Smooth muscle cell (in vitro differentiated cells): ENCODE results near the gene DGAT2. TPM values are rescaled to one million over a fixed set of nuclear protein-coding genes. Genes with fewer than 3 reads are reported as not detected.

Experiments used
- DNase-seq: peaks from one replicate; lab custom pipeline; 2025; ENCODE audit not compliant: unreplicated experiment; lab: John Stamatoyannopoulos, UW
- H2AFZ ChIP-seq: fragments of 200-600 bp; sonication (generic); 2 replicates; pipeline ENCODE4 v1.6.0; 2016; ENCODE audit warnings: antibody characterized with exemption, low read depth, mild to moderate bottlenecking
- H3F3A ChIP-seq: fragments of 200-600 bp; sonication (generic); 2 replicates; pipeline ENCODE4 v1.6.0; 2017; ENCODE audit warnings: antibody characterized with exemption, low read depth
- H3K27ac ChIP-seq: fragments of 200-600 bp; sonication (generic); 2 replicates; pipeline ENCODE4 v1.5.1; 2016; ENCODE audit warnings: low read depth, mild to moderate bottlenecking
- H3K27me3 ChIP-seq: fragments of 200-600 bp; sonication (generic); 2 replicates; pipeline ENCODE4 v1.6.1; 2016; ENCODE audit warnings: low read depth, mild to moderate bottlenecking
- H3K36me3 ChIP-seq: fragments of 200-600 bp; sonication (generic); 2 replicates; pipeline ENCODE4 v1.5.1; 2016; ENCODE audit warnings: low read depth
- H3K4me1 ChIP-seq: fragments of 200-600 bp; sonication (generic); 2 replicates; pipeline ENCODE4 v1.5.1; 2016; ENCODE audit warnings: low read depth
- H3K4me2 ChIP-seq: fragments of 200-600 bp; sonication (generic); 2 replicates; pipeline ENCODE4 v1.6.0; 2016; ENCODE audit warnings: mild to moderate bottlenecking
- H3K4me3 ChIP-seq: fragments of 200-600 bp; sonication (generic); 2 replicates; pipeline ENCODE4 v1.5.1; 2016; ENCODE audit warnings: mild to moderate bottlenecking
- H3K79me2 ChIP-seq: fragments of 200-600 bp; sonication (generic); 2 replicates; pipeline ENCODE4 v1.6.0; 2016; ENCODE audit warnings: low read depth, mild to moderate bottlenecking
- H3K9ac ChIP-seq: fragments of 200-600 bp; sonication (generic); 2 replicates; pipeline ENCODE4 v1.6.0; 2016; ENCODE audit warnings: low read depth
- H3K9me3 ChIP-seq: fragments of 200-600 bp; sonication (generic); replicated peaks from 2 replicates; pipeline ENCODE4 v1.5.1; 2016; ENCODE audit warnings: low read depth
- H4K20me1 ChIP-seq: fragments of 200-600 bp; sonication (generic); 2 replicates; pipeline ENCODE4 v1.6.0; 2016; ENCODE audit warnings: low read depth
- CTCF ChIP-seq: fragments of 200-600 bp; sonication (generic); IDR thresholded peaks from 2 replicates; pipeline ENCODE4 v1.5.1; 2017; ENCODE audit warnings: borderline replicate concordance, mild to moderate bottlenecking, antibody characterized with exemption; ENCODE audit not compliant: insufficient read depth, poor library complexity, severe bottlenecking
- WGBS: methylation state at CpG from one replicate; pipeline ENCODE4 v1.1.7; 2016; ENCODE audit warnings: low lambda C conversion rate; 5-methylcytosine and 5-hydroxymethylcytosine counted together
- polyA plus RNA-seq: library from polyadenylated mRNA; unstranded; fragments of >200 nt; fragmentation: Nextera tagmentation; extraction: Ambion mirVana; gene quantifications from 2 replicates; pipeline ENCODE4 v1.2.1, GENCODE V29; 2016
- total RNA-seq: library from RNA; depleted of rRNA; stranded (reverse); fragments of >200 nt; gene quantifications from 2 replicates; pipeline ENCODE4 v1.2.3, GENCODE V29; 2014

Gene DGAT2
- total and polyA plus RNA-seq, 2 experiments from 2014 or later = 1.5 to 3.7 TPM

GRCh38 chr11:75834728-75835127, 66.2 kb downstream of the DGAT2 start:
- 66% methylated on average over 3 of the region's 3 CpGs for WGBS
- Histone ChIP-seq H3K36me3 (no peaks in the 10 kb centered on the region), H2AFZ (no peak overlapping the region), H3F3A (no peaks in the 10 kb centered on the region), H3K79me2 (peaks cover 23% of the 10 kb centered on the region), H3K4me1 (no peaks in the 10 kb centered on the region), H3K4me2 (no peak overlapping the region), H3K27me3 (no peaks in the 10 kb centered on the region), H3K4me3 (no peak overlapping the region), H3K27ac (no peak overlapping the region), H4K20me1 (peaks cover 67% of the 10 kb centered on the region), H3K9ac (no peak overlapping the region), H3K9me3 (no peaks in the 10 kb centered on the region)
- no peak for DNase-seq
- no peak for TF ChIP-seq CTCF

GRCh38 chr11:75836417-75836816, 67.8 kb downstream of the DGAT2 start:
- Histone ChIP-seq H3K79me2 (peaks cover 10% of the 10 kb centered on the region), H3K9me3 (no peaks in the 10 kb centered on the region), H4K20me1 (peaks cover 79% of the 10 kb centered on the region), H3K9ac (no peak overlapping the region), H2AFZ (no peak overlapping the region), H3K4me3 (no peak overlapping the region), H3K36me3 (no peaks in the 10 kb centered on the region), H3K27ac (no peak overlapping the region), H3K4me2 (no peak overlapping the region), H3F3A (no peaks in the 10 kb centered on the region), H3K27me3 (no peaks in the 10 kb centered on the region), H3K4me1 (no peaks in the 10 kb centered on the region)
- WGBS = 95% methylated on average over 3 of the region's 3 CpGs
- no peak for DNase-seq
- TF ChIP-seq CTCF = no peak

- Histone ChIP-seq H3K27ac (no peak overlapping the region), H4K20me1 (peaks cover 79% of the 10 kb centered on the region), H3K9ac (no peak overlapping the region), H3K36me3 (no peaks in the 10 kb centered on the region), H3K4me1 (no peaks in the 10 kb centered on the region), H3K4me3 (no peak overlapping the region), H3F3A (no peaks in the 10 kb centered on the region), H3K9me3 (no peaks in the 10 kb centered on the region), H3K27me3 (no peaks in the 10 kb centered on the region), H3K79me2 (peaks cover 20% of the 10 kb centered on the region), H2AFZ (no peak overlapping the region), H3K4me2 (no peak overlapping the region)
- TF ChIP-seq CTCF = no peak
- no peak for DNase-seq
These were observed 71.3 kb downstream of the DGAT2 start for GRCh38 chr11:75839851-75840250.

GRCh38 chr11:75840522-75840921, 71.9 kb downstream of the DGAT2 start:
- no peak overlapping the region for H2AFZ ChIP-seq
- H3K4me2 ChIP-seq = no peak overlapping the region
- peaks cover 74% of the 10 kb centered on the region for H4K20me1 ChIP-seq
- DNase-seq = no peak
- WGBS = 50% methylated on average over 1 of the region's 1 CpG
- H3K9me3 ChIP-seq = no peaks in the 10 kb centered on the region
- no peaks in the 10 kb centered on the region for H3K27me3 ChIP-seq
- H3K4me1 ChIP-seq = no peaks in the 10 kb centered on the region
- H3K4me3 ChIP-seq = no peak overlapping the region
- no peak overlapping the region for H3K27ac ChIP-seq
- TF ChIP-seq CTCF = no peak
- H3F3A ChIP-seq = no peaks in the 10 kb centered on the region
- no peaks in the 10 kb centered on the region for H3K36me3 ChIP-seq
- H3K9ac ChIP-seq = no peak overlapping the region
- peaks cover 25% of the 10 kb centered on the region for H3K79me2 ChIP-seq
